HG03025 (cell line): ENCODE results near the gene MPO.

Experiments
- ATAC-seq: cut with Tn5 transposase; IDR thresholded peaks from one replicate; pipeline ENCODE4 v1.9.1; 2021; ENCODE audit warnings: mild to moderate bottlenecking, moderate library complexity; ENCODE audit not compliant: unreplicated experiment, low FRiP score

MPO gene

GRCh38 chr17:58320570-58321323, 40.0 kb upstream of the MPO start:
- no peak for ATAC-seq

- no peak for ATAC-seq
These were observed 39.4 kb upstream of the MPO start for GRCh38 chr17:58320163-58320558.

- ATAC-seq = no peak
These were observed 38.7 kb upstream of the MPO start for GRCh38 chr17:58319173-58320162.

- ATAC-seq = no peak
These were observed 38.0 kb upstream of the MPO start for GRCh38 chr17:58318627-58319172.

- ATAC-seq = no peak
These were observed 37.3 kb upstream of the MPO start for GRCh38 chr17:58318065-58318481.

GRCh38 chr17:58317421-58318064, 36.8 kb upstream of the MPO start:
- ATAC-seq = no peak

- ATAC-seq = no peak
These were observed 35.7 kb upstream of the MPO start for GRCh38 chr17:58316260-58316960.

- no peak for ATAC-seq
These were observed 35.0 kb upstream of the MPO start for GRCh38 chr17:58315750-58316149.

GRCh38 chr17:58315281-58315711, 34.6 kb upstream of the MPO start:
- no peak for ATAC-seq

- no peak for ATAC-seq
These were observed 33.9 kb upstream of the MPO start for GRCh38 chr17:58314706-58315015.

GRCh38 chr17:58313815-58314705, 33.3 kb upstream of the MPO start:
- ATAC-seq = no peak

GRCh38 chr17:58312829-58313228, 32.1 kb upstream of the MPO start:
- no peak for ATAC-seq

- no peak for ATAC-seq
These were observed 31.4 kb upstream of the MPO start for GRCh38 chr17:58312021-58312630.

GRCh38 chr17:58311429-58311894, 30.7 kb upstream of the MPO start:
- ATAC-seq = no peak

- no peak for ATAC-seq
These were observed 30.0 kb upstream of the MPO start for GRCh38 chr17:58310511-58311428.

- ATAC-seq = no peak
These were observed 29.2 kb upstream of the MPO start for GRCh38 chr17:58309918-58310259.

GRCh38 chr17:58308985-58309917, 28.5 kb upstream of the MPO start:
- ATAC-seq = no peak
